ENCODE data around the gene MTIF2.

DNA sequence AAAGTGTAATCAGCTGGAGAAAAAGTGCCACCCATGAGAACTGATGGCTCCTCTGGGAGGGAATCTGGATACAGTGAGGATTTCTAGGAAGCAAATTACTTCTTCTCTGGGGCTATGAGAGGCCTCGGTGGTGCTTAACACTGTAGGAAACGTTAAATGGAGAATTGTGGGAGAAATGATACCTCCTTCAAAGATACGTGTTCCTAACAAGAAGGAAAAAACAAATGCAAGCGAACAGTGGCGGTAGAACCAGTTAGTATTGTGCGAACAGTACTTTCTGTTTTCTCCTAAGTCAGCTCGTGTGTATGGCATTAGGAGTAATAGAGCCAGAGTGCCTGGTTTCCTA lies 587 bp upstream of the MTIF2 start:
- TF ChIP-seq EZH2phosphoT487 (IDR thresholded peaks at IDR 0.05; ENCODE audit: insufficient read depth, low read depth) (no peak), EZH2 (IDR thresholded peaks at IDR 0.05; ENCODE audit: insufficient read depth, poor library complexity, severe bottlenecking) (no peak)
